Mesothelial cell of epicardium (in vitro differentiated cells): Measurements from ENCODE around the gene INPP4B. TPM values are rescaled to one million over a fixed set of nuclear protein-coding genes. Genes with fewer than 3 reads are reported as not detected.

Experiments
- DNase-seq, 2 experiments: peaks; one replicate each; pipeline ENCODE4 v3.0.0; 2021; ENCODE audit warnings: low spot score in 2 of 2; ENCODE audit not compliant: unreplicated experiment in 2 of 2
- H3K27ac Mint-ChIP-seq: 2 replicates; pipeline ENCODE4 v1.8.0; 2021; ENCODE audit warnings: mixed read lengths
- H3K27me3 Mint-ChIP-seq: 2 replicates; pipeline ENCODE4 v1.8.0; 2021; ENCODE audit warnings: low read depth, mixed read lengths
- H3K36me3 Mint-ChIP-seq: 2 replicates; pipeline ENCODE4 v1.8.0; 2021; ENCODE audit warnings: mixed read lengths
- H3K4me1 Mint-ChIP-seq: 2 replicates; pipeline ENCODE4 v1.8.0; 2021; ENCODE audit warnings: mixed read lengths
- H3K4me3 Mint-ChIP-seq: 2 replicates; pipeline ENCODE4 v1.8.0; 2021; ENCODE audit warnings: mild to moderate bottlenecking, moderate library complexity, mixed read lengths
- H3K9me3 Mint-ChIP-seq: 2 replicates; pipeline ENCODE4 v1.8.0; 2021; ENCODE audit warnings: mixed read lengths
- total RNA-seq: library from RNA; stranded (reverse); gene quantifications from 3 replicates; pipeline ENCODE4 v1.2.1, GENCODE V29; 2021
- TF ChIP-seq, protein P1 (sequence below): fragments of 200-600 bp; sonication (generic); IDR thresholded peaks from one replicate; pipeline ENCODE4 v1.5.0; 2021; ENCODE audit warnings: antibody characterized with exemption; ENCODE audit not compliant: unreplicated experiment

The INPP4B gene
- total RNA-seq, 1 donor from 2014 or later: 35.4 TPM

DNA sequence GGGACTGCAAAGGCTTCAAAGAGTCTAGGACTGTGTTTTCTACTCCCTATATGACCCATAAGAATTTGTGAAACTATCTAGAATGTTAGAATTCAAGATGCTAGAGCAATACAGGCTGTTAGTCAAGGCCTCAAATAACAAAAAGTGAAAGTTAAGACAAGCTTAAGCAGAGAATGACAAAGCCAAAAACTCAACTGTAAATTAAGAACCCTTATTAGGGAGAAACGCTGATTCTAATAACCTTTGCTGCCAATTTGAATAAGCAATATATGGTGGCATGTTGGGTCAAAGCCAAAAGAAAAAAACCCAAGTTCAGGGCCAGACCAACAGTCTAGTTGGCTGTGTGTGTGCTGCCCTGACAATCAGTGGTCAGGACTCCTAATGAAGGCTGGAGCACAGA is 160.0 kb downstream of the INPP4B start:
- no peak for DNase-seq
- Mint-ChIP-seq H3K27me3 (no peaks in the 10 kb centered on the region), H3K36me3 (no peaks in the 10 kb centered on the region), H3K9me3 (no peaks in the 10 kb centered on the region), H3K4me3 (no peak overlapping the region), H3K27ac (no peak overlapping the region), H3K4me1 (no peaks in the 10 kb centered on the region)
- TF ChIP-seq, protein P1, sequence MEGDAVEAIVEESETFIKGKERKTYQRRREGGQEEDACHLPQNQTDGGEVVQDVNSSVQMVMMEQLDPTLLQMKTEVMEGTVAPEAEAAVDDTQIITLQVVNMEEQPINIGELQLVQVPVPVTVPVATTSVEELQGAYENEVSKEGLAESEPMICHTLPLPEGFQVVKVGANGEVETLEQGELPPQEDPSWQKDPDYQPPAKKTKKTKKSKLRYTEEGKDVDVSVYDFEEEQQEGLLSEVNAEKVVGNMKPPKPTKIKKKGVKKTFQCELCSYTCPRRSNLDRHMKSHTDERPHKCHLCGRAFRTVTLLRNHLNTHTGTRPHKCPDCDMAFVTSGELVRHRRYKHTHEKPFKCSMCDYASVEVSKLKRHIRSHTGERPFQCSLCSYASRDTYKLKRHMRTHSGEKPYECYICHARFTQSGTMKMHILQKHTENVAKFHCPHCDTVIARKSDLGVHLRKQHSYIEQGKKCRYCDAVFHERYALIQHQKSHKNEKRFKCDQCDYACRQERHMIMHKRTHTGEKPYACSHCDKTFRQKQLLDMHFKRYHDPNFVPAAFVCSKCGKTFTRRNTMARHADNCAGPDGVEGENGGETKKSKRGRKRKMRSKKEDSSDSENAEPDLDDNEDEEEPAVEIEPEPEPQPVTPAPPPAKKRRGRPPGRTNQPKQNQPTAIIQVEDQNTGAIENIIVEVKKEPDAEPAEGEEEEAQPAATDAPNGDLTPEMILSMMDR: no peak

DNA sequence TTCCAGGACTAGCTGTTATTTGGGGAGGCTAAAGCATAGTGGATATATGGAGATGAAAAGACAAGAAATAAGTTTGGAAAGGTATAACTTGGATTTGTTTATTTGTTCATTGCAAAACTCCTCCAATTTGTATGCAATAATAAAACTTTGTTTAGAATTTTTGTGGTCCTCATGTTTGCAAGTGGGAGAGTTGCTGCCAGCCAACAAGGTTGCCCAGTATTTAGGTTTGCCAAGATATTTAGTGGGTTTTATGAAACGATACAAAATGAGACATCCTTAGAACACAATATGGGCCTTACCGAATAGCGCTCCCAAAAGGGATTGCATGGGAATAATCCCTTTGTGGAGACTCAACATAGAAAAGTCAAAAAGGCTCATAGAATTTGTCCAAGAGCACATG is 162.1 kb downstream of the INPP4B start:
- TF ChIP-seq, protein P1: no peak
- no peak overlapping the region for H3K4me3 Mint-ChIP-seq
- H3K27me3 Mint-ChIP-seq: no peaks in the 10 kb centered on the region
- no peak for DNase-seq
- H3K27ac Mint-ChIP-seq: no peak overlapping the region
- no peaks in the 10 kb centered on the region for H3K9me3 Mint-ChIP-seq
- no peaks in the 10 kb centered on the region for H3K36me3 Mint-ChIP-seq
- H3K4me1 Mint-ChIP-seq: no peaks in the 10 kb centered on the region

DNA sequence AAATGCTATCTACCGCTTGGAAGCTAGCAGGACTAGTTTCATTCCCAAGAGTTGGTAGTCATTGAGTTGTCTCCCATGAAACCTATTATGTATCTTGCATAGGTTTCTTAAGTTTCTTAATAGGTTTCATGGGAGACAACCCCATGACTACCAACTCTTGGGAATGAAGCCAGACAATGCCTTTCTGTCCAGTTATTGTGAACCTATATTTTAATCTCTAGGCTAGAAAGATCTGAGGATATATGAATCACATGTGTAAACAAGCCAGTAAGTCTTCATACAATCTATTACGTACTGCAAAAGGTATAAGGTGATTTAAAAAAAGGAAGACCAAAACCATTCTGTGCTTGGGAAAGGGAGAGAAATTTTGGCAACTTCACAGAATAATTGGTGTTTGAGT is 162.6 kb downstream of the INPP4B start:
- Mint-ChIP-seq H3K9me3 (no peaks in the 10 kb centered on the region), H3K27me3 (no peaks in the 10 kb centered on the region), H3K4me1 (no peaks in the 10 kb centered on the region), H3K36me3 (no peaks in the 10 kb centered on the region), H3K4me3 (no peak overlapping the region), H3K27ac (no peak overlapping the region)
- TF ChIP-seq, protein P1: no peak
- DNase-seq: no peak

DNA sequence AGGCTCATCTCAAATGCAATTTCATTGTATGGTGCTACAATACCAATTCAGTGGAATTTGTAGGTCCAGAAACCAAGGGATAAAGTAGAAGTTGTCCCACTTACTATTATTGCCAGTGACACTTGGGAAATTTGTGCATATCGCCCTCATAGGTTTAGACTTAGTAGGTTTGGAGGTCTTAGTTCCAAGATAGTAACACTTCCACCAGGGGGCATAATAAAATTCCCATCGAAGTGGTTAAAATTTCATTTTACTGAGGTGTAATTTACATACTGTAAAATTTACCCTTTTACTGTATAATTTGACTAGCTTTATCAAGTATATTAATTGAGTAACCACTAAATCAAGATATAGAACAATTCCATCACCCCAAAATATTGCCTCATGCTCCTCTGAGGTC is 174.6 kb downstream of the INPP4B start:
- no peak for DNase-seq
- H3K36me3 Mint-ChIP-seq: peaks cover 42% of the 10 kb centered on the region
- no peak overlapping the region for H3K4me3 Mint-ChIP-seq
- peaks cover 58% of the 10 kb centered on the region for H3K9me3 Mint-ChIP-seq
- H3K27me3 Mint-ChIP-seq: no peaks in the 10 kb centered on the region
- H3K4me1 Mint-ChIP-seq: no peaks in the 10 kb centered on the region
- TF ChIP-seq, protein P1: no peak
- H3K27ac Mint-ChIP-seq: no peak overlapping the region

DNA sequence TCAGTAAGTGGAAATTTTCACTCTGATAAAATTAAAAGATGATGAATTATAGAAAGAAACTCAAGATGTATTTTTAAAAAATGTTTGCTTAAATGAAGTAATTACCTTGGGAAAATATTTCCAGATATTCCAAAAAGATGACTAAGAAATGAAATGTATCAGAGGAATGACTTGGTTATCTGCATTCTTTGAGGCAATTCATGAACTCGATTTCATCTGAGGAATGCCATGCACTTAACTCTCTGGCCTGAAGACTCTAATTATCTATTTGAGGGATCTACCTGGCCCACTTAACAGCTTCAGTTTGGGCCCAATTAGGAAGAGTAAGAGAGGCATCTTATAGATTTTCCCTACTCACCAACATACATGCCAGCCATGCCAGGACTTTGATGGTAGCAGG is 182.3 kb downstream of the INPP4B start:
- DNase-seq: no peak
- Mint-ChIP-seq H3K9me3 (peaks cover 46% of the 10 kb centered on the region), H3K4me1 (no peaks in the 10 kb centered on the region), H3K4me3 (no peak overlapping the region), H3K36me3 (peaks cover 33% of the 10 kb centered on the region), H3K27ac (no peak overlapping the region), H3K27me3 (no peaks in the 10 kb centered on the region)
- TF ChIP-seq, protein P1: no peak

DNA sequence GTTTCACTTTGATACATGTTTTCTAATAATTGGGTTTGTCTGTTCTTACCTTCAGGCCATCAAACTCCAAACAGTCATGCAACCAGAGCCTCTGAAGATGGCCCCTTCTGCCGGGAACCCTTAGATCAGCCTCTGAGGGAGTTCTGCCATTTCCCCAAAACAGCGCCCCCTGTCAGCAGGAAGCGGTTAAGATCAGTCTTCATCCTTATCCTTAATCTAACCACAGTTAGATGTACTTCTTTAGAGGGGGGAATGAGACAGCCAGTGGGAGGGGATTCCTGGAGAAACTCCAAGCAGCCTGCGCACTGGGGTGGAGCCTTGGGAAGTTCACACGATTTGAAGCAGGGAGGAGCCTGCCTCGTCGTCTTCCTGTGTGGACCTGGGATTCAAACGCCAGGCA is 185.4 kb downstream of the INPP4B start:
- TF ChIP-seq, protein P1: no peak
- Mint-ChIP-seq H3K27ac (no peak overlapping the region), H3K36me3 (peaks cover 35% of the 10 kb centered on the region), H3K27me3 (no peaks in the 10 kb centered on the region), H3K4me3 (no peak overlapping the region), H3K4me1 (no peaks in the 10 kb centered on the region), H3K9me3 (peaks cover 47% of the 10 kb centered on the region)
- DNase-seq: no peak
